HepG2 (cell line): ENCODE measurements around the gene GFER. TPM values are rescaled to one million over a fixed set of nuclear protein-coding genes. Genes with fewer than 3 reads are reported as not detected.

Source experiments
- CCDC6 ChIP-seq: sonication (generic); formaldehyde crosslinking; IDR thresholded peaks from 2 replicates; pipeline ENCODE4 v1.8.1; 2022; ENCODE audit warnings: mild to moderate bottlenecking, missing genetic modification reagents, moderate library complexity
- DNMT1 ChIP-seq: sonication (generic); formaldehyde crosslinking; IDR thresholded peaks from 2 replicates; pipeline ENCODE4 v1.5.1; 2020; ENCODE audit warnings: mild to moderate bottlenecking, missing genetic modification reagents
- ESRRA ChIP-seq: sonication (generic); formaldehyde crosslinking; IDR thresholded peaks from 2 replicates; pipeline ENCODE4 v1.5.1; 2020; ENCODE audit warnings: mild to moderate bottlenecking, low read depth, missing genetic modification reagents
- IRX3 ChIP-seq: sonication (generic); formaldehyde crosslinking; IDR thresholded peaks from 2 replicates; pipeline ENCODE4 v1.8.1; 2023; ENCODE audit warnings: mild to moderate bottlenecking, low read depth, missing genetic modification reagents, borderline replicate concordance
- NFYC ChIP-seq: IDR thresholded peaks from 2 replicates; pipeline ENCODE4 v1.6.1; 2016; ENCODE audit warnings: missing genetic modification reagents, missing compliant biosample characterization
- NR2F1 ChIP-seq, 2 experiments: fragments of 450-650 bp in 1 of 2; formaldehyde crosslinking in 1 of 2; IDR thresholded peaks; 2 replicates each; pipeline versions ENCODE4 v1.5.0 to v1.6.1; 2016 to 2020; ENCODE audit warnings: mild to moderate bottlenecking in 1 of 2, missing compliant biosample characterization in 1 of 2, missing genetic modification reagents in 1 of 2, moderate library complexity in 1 of 2
- REPIN1 ChIP-seq: sonication (generic); formaldehyde crosslinking; IDR thresholded peaks from 2 replicates; pipeline ENCODE4 v1.8.0; 2022; ENCODE audit warnings: missing genetic modification reagents, low read depth, mild to moderate bottlenecking, borderline replicate concordance
- ZBTB34 ChIP-seq: sonication (generic); formaldehyde crosslinking; IDR thresholded peaks from 2 replicates; pipeline ENCODE4 v1.8.0; 2022; ENCODE audit warnings: mild to moderate bottlenecking, missing genetic modification reagents
- ZBTB46 ChIP-seq: sonication (generic); formaldehyde crosslinking; IDR thresholded peaks from 2 replicates; pipeline ENCODE4 v1.4.0; 2020; ENCODE audit warnings: mild to moderate bottlenecking, missing genetic modification reagents, borderline replicate concordance
- ZBTB7B ChIP-seq: sonication (generic); formaldehyde crosslinking; IDR thresholded peaks from 2 replicates; pipeline ENCODE4 v1.4.0; 2020; ENCODE audit warnings: missing genetic modification reagents
- ZHX2 ChIP-seq, 2 experiments: sonication (generic) in 1 of 2; formaldehyde crosslinking in 1 of 2; IDR thresholded peaks; 2 replicates each; pipeline versions ENCODE4 v1.6.1 to v1.9.0; 2014 to 2022; ENCODE audit warnings: antibody characterized with exemption in 1 of 2, borderline replicate concordance in 1 of 2, inconsistent platforms in 1 of 2, low read depth in 1 of 2, missing genetic modification reagents in 1 of 2
- ZNF574 ChIP-seq: sonication (generic); formaldehyde crosslinking; IDR thresholded peaks from 2 replicates; pipeline ENCODE4 v1.4.0; 2020; ENCODE audit warnings: missing genetic modification reagents
- ZNF75D ChIP-seq: sonication (generic); formaldehyde crosslinking; IDR thresholded peaks from 2 replicates; pipeline ENCODE4 v1.8.1; 2023; ENCODE audit warnings: missing genetic modification reagents, mild to moderate bottlenecking, borderline replicate concordance
- ZNF784 ChIP-seq: sonication (generic); formaldehyde crosslinking; IDR thresholded peaks from 2 replicates; pipeline ENCODE4 v1.5.1; 2020; ENCODE audit warnings: missing genetic modification reagents, mild to moderate bottlenecking, borderline replicate concordance
- polyA plus RNA-seq, 8 experiments: library from polyadenylated mRNA; depleted of rRNA in 3 of 8; stranded (reverse) in 7 of 8; unstranded in 1 of 8; fragments of >200 nt; fragmentation: Illumina TruSeq in 4 of 8; extraction: Trizol in 4 of 8; gene quantifications; 2 replicates each; pipeline versions ENCODE4 v1.2.1 to v1.2.3, GENCODE V29; 2011 to 2016; ENCODE audit warnings: low read depth in 4 of 8, missing spikeins in 1 of 8, mixed read lengths in 1 of 8; ENCODE audit not compliant: insufficient read depth in 1 of 8
- total RNA-seq, 5 experiments: library from RNA; depleted of rRNA; stranded (reverse); fragments of >200 nt; fragmentation: Illumina TruSeq; extraction: Trizol; gene quantifications; 2 replicates each; pipeline ENCODE4 v1.2.3, GENCODE V29; 2016; ENCODE audit warnings: low read depth in 1 of 5

Gene GFER
- total and polyA plus RNA-seq, 2 of the 13 experiments (the other 11 are each of a cell fraction or from before 2014, with no cell fraction given): 28.6 to 71.7 TPM

- TF ChIP-seq ZHX2 (IDR thresholded peaks at IDR 0.05; ENCODE audit: low read depth) (peak; percentile 79), ZHX2 (CRISPR knock-in tag; IDR thresholded peaks at IDR 0.05; ENCODE audit: borderline replicate concordance) (no peak), ZBTB34 (CRISPR knock-in tag) (no peak), CCDC6 (CRISPR knock-in tag) (peak; percentile 91), REPIN1 (CRISPR knock-in tag) (peak; percentile 80; the same call in 1 of the 2 replicates), NFYC (no peak), ZNF75D (CRISPR knock-in tag) (no peak), NR2F1 (CRISPR knock-in tag; IDR thresholded peaks at IDR 0.05) (peak; percentile 100), ZNF574 (CRISPR knock-in tag) (peak; percentile 91), ZBTB7B (no peak; the same call in 1 of the 2 replicates), IRX3 (CRISPR knock-in tag) (0 out of 2 replicates have a peak, but pooled peaks have one; percentile 27), ESRRA (CRISPR knock-in tag) (no peak), ZNF784 (CRISPR knock-in tag) (peak; percentile 73; the same call in 1 of the 2 replicates), DNMT1 (CRISPR knock-in tag) (no peak), ZBTB46 (no peak)
Measured at GRCh38 chr16:1983544-1984346, at the start of gene GFER (continued).
